ENCODE results near the gene TEX35. TPM values are rescaled to one million over a fixed set of nuclear protein-coding genes. Genes with fewer than 3 reads are reported as not detected.
"Not testable (repeated sequence)": the region's sequence is repeated elsewhere in the genome, so short reads cannot be mapped to it uniquely, and the experiment has no call there.

The TEX35 gene
- total RNA-seq, 1 donor from 2014 or later = not detected

- Mint-ChIP-seq H3K4me3 (ENCODE audit: low read depth) (no peak within 1 kb of the TSS), H3K9me3 (no peaks in the 10 kb centered on the region), H3K27me3 (ENCODE audit: low read depth) (no peaks in the 10 kb centered on the region), H3K4me1 (ENCODE audit: low read depth) (no peaks in the 10 kb centered on the region), H3K36me3 (ENCODE audit: low read depth) (no peaks in the 10 kb centered on the region), H3K27ac (no peak within 1 kb of the TSS)
- intact Hi-C loops (cut with micrococcal nuclease) = no loop called here
- DNase-seq (ENCODE audit: low spot score) = no peak
These were observed 16.3 kb upstream of the TEX35 start, which contains the start of gene CLEC20A for GRCh38 chr1:178496410-178497135. Gene CLEC20A, minus strand, starts transcription at chr1:178496964. Its CDS starts 25 bp downstream, at chr1:178496939.

DNA sequence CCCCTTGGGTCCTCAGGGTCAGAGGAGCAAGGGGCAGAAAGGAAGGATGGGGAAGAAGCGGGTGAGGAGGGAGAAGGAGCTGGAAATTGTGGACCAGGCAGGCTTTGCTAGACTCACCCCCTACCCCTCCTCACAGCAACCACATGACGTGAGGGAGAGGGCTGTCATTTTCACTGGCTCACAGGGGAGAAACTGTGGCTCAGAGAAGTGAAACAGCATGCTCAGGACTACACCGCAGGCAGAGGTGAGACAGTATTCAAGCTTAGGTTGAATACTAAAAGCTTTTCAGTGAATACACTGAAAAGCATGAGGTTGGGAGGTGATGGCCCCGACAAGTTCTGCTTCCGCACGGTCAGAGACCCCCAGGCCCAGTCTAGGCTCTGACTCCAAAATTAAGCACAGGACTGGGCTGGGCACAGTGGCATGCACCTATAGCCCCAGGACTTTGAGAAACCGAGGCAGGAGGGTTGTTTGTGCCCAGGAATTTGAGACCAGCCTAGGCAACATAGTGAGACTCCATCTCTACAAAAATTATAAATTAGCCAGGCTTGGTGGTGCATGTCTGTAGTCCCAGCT lies 14.9 kb upstream of the TEX35 start:
- Mint-ChIP-seq H3K36me3 (ENCODE audit: low read depth) (no peaks in the 10 kb centered on the region), H3K27ac (no peak overlapping the region), H3K9me3 (no peaks in the 10 kb centered on the region), H3K27me3 (ENCODE audit: low read depth) (no peaks in the 10 kb centered on the region), H3K4me3 (ENCODE audit: low read depth) (no peak overlapping the region), H3K4me1 (ENCODE audit: low read depth) (no peaks in the 10 kb centered on the region)
- DNase-seq (ENCODE audit: low spot score) = no peak
- intact Hi-C loops (cut with micrococcal nuclease) = no loop called here

DNA sequence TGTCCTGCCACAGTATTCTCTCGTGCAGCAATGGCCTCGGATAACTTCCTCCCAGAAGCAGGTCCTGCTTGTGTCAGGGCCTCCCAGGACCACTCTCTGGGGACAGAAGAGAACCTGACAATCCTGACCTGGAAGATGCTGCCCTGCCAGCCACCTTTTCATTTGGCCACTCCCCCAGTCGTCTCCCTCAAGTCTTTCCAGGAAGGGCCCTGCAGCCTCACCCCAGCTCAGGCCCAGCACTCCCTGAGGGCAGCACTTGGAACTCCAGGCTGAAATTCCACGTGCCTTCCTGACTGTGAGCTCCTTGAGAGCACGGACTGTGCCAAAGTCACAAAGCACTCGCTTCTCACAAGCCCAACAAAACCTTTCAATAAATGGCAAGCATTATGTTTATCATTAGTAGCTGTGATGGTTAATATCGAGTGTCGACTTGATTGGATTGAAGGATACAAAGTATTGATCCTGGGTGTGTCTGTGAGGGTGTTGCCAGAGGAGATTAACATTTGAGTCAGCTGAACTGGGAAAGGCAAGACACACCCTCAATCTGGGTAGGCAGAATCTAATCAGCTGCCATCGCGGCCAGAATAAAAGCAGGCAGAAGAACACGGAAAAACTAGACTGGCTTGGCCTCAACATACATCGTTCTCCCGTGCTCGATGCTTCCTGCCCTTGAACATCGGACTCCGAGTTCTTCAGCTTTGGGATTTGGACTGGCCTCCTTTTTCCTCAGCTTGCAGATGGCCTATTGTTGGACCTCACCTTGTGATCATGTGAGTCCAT lies 13.8 kb upstream of the TEX35 start:
- intact Hi-C loops (cut with micrococcal nuclease) = no loop called here
- H3K27ac Mint-ChIP-seq = no peak overlapping the region
- H3K4me1 Mint-ChIP-seq (ENCODE audit: low read depth) = no peaks in the 10 kb centered on the region
- DNase-seq (ENCODE audit: low spot score) = no peak
- no peaks in the 10 kb centered on the region for H3K27me3 Mint-ChIP-seq (ENCODE audit: low read depth)
- H3K4me3 Mint-ChIP-seq (ENCODE audit: low read depth) = no peak overlapping the region
- no peaks in the 10 kb centered on the region for H3K36me3 Mint-ChIP-seq (ENCODE audit: low read depth)
- no peaks in the 10 kb centered on the region for H3K9me3 Mint-ChIP-seq

DNA sequence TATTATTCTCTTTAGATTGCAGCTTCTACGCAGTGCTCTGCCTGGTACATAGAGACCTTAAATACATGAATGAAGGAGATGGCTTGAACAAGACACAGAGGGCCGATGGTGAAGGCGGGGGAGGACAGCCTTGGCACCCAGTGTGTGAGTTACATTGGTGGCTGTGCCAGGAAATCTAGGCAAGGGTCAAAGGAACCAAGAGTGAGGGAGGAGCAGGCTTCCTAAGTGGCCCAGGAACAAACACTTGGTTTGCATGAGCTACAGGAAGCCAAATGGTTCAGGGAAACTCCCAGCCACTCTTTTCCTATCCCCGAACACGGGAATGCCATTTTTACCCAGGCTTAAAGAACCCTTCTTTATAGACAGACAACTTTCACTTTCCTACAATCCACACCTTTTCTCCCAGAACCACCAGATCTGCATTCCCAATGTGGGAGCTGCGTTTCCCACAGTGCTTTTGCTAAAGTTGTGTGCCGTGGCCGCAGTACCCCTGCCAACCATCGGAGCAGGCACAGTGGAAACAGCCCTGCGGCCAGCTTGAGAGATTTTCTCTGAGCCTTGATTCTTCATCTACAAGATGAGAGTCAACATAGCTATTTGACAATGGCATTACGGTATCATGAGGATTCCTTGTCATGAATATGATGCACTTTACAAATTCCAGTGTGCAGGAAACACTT lies 12.7 kb upstream of the TEX35 start:
- intact Hi-C loops (cut with micrococcal nuclease) = loop anchor here (5.0 kb wide), 1 partner anchor 188 kb away; no protein-coding TSS in a partner anchor
- Mint-ChIP-seq H3K4me3 (ENCODE audit: low read depth) (no peak overlapping the region), H3K36me3 (ENCODE audit: low read depth) (no peaks in the 10 kb centered on the region), H3K4me1 (ENCODE audit: low read depth) (no peaks in the 10 kb centered on the region), H3K27ac (no peak overlapping the region), H3K9me3 (no peaks in the 10 kb centered on the region), H3K27me3 (ENCODE audit: low read depth) (no peaks in the 10 kb centered on the region)
- DNase-seq (ENCODE audit: low spot score) = no peak

DNA sequence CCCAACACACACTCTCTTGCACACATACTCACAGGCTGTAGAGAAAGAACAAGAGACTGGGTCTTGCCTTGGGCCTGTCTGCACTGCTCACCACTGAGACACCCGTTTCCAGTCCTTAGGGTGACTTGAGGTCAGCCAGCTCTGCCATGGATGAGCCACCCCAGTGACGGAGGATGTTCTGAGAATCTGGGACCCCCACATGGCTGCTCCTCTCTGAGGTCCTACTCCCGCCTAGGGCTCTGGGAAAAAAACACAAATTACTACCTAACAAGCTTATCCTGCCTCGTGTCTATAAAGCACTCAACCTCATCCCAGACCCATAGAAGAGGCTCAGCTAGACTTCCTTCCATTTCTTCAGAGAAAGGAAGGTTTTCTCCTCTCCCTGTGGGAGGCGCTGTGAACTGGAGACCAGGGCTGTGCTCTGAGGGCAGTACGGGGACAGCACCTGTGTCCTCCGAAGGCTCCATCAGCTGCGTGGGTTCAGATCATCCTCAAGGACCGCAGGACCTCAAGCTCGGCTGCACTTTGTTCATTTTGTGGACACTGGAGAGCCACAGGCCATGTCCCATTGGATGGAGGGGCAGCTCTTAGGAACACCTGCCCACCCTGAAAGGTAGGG lies 11.9 kb upstream of the TEX35 start:
- H3K9me3 Mint-ChIP-seq = no peaks in the 10 kb centered on the region

GRCh38 chr1:178501705-178502329 lies 11.1 kb upstream of the TEX35 start:
- peak; percentile 33 for DNase-seq (ENCODE audit: low spot score)
- Mint-ChIP-seq H3K4me1 (ENCODE audit: low read depth) (no peaks in the 10 kb centered on the region), H3K27ac (no peak overlapping the region), H3K9me3 (no peaks in the 10 kb centered on the region), H3K27me3 (ENCODE audit: low read depth) (no peaks in the 10 kb centered on the region), H3K4me3 (ENCODE audit: low read depth) (no peak overlapping the region), H3K36me3 (ENCODE audit: low read depth) (no peaks in the 10 kb centered on the region)
- intact Hi-C loops (cut with micrococcal nuclease) = loop anchor here (5.0 kb wide), 1 partner anchor 190 kb away; no protein-coding TSS in a partner anchor

More for the DNA sequence above, 11.9 kb upstream of the TEX35 start:
- Mint-ChIP-seq H3K4me1 (ENCODE audit: low read depth) (no peaks in the 10 kb centered on the region), H3K27me3 (ENCODE audit: low read depth) (no peaks in the 10 kb centered on the region), H3K27ac (no peak overlapping the region), H3K36me3 (ENCODE audit: low read depth) (no peaks in the 10 kb centered on the region), H3K4me3 (ENCODE audit: low read depth) (no peak overlapping the region)
- intact Hi-C loops (cut with micrococcal nuclease) = loop anchor here (5.0 kb wide), 1 partner anchor 189 kb away; no protein-coding TSS in a partner anchor
- DNase-seq (ENCODE audit: low spot score) = no peak

DNA sequence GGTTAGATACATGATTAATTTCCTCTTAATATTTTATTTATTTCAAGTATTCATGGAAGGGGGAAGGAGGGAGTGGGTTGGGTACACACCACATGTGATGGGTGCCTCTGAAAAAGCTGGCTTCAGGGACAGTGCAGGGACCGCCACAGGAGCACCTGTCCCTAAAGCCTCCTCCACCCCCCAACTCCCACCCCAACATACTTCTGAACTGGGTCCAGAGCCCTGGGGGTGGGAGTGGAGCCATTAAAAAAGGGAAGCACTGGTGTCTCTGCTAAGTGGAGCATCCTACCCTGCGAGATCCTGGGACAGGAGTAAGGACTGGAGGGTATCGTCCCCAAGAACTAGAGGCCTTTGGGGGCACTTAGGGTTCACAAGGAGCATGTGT lies 10.6 kb upstream of the TEX35 start:
- no peaks in the 10 kb centered on the region for H3K27me3 Mint-ChIP-seq (ENCODE audit: low read depth)
- no peaks in the 10 kb centered on the region for H3K9me3 Mint-ChIP-seq
- H3K4me3 Mint-ChIP-seq (ENCODE audit: low read depth) = no peak overlapping the region
- H3K4me1 Mint-ChIP-seq (ENCODE audit: low read depth) = no peaks in the 10 kb centered on the region
- no peak for DNase-seq (ENCODE audit: low spot score)
- H3K36me3 Mint-ChIP-seq (ENCODE audit: low read depth) = no peaks in the 10 kb centered on the region
- no peak overlapping the region for H3K27ac Mint-ChIP-seq
- intact Hi-C loops (cut with micrococcal nuclease) = loop anchor here (5.0 kb wide), 1 partner anchor 190 kb away; no protein-coding TSS in a partner anchor

DNA sequence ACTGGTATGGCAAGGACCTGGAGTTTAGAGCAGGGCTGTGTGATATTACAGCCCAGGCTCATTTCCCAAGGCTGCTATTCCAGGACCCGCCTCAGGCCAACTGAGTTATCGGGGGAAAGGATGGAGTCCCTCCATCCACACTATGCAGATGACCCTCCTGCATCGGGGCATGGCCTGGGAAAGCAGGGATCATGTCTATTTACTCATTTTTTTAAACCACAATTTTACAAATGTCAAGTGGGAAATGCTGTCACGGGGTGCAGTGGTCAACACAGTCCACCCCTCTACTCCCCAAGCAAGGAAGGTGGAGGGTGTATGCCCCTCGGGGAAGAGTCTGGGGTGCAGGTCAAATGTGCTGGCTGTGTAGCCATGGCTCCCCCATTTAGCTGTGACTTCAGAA lies 10.1 kb upstream of the TEX35 start:
- Mint-ChIP-seq H3K36me3 (ENCODE audit: low read depth) (no peaks in the 10 kb centered on the region), H3K4me3 (ENCODE audit: low read depth) (no peak overlapping the region), H3K9me3 (no peaks in the 10 kb centered on the region), H3K27me3 (ENCODE audit: low read depth) (no peaks in the 10 kb centered on the region), H3K4me1 (ENCODE audit: low read depth) (no peaks in the 10 kb centered on the region), H3K27ac (no peak overlapping the region)
- DNase-seq (ENCODE audit: low spot score) = no peak
- intact Hi-C loops (cut with micrococcal nuclease) = loop anchor here (5.0 kb wide), 1 partner anchor 191 kb away; no protein-coding TSS in a partner anchor

GRCh38 chr1:178503316-178503715 lies 9.6 kb upstream of the TEX35 start:
- DNase-seq (ENCODE audit: low spot score); H3K27ac Mint-ChIP-seq; H3K4me3 Mint-ChIP-seq (ENCODE audit: low read depth); H3K27me3 Mint-ChIP-seq (ENCODE audit: low read depth); H3K4me1 Mint-ChIP-seq (ENCODE audit: low read depth); H3K9me3 Mint-ChIP-seq; H3K36me3 Mint-ChIP-seq (ENCODE audit: low read depth): not testable (repeated sequence)
- intact Hi-C loops (cut with micrococcal nuclease) = loop anchor here (5.0 kb wide), 1 partner anchor 191 kb away; no protein-coding TSS in a partner anchor

GRCh38 chr1:178503849-178504248 lies 9.1 kb upstream of the TEX35 start:
- no peak overlapping the region for H3K4me3 Mint-ChIP-seq (ENCODE audit: low read depth)
- no peaks in the 10 kb centered on the region for H3K9me3 Mint-ChIP-seq
- H3K27ac Mint-ChIP-seq = no peak overlapping the region
- H3K27me3 Mint-ChIP-seq (ENCODE audit: low read depth) = no peaks in the 10 kb centered on the region
- no peaks in the 10 kb centered on the region for H3K36me3 Mint-ChIP-seq (ENCODE audit: low read depth)
- intact Hi-C loops (cut with micrococcal nuclease) = loop anchor here (5.0 kb wide), 1 partner anchor 192 kb away; no protein-coding TSS in a partner anchor
- no peaks in the 10 kb centered on the region for H3K4me1 Mint-ChIP-seq (ENCODE audit: low read depth)
- no peak for DNase-seq (ENCODE audit: low spot score)

- H3K4me1 Mint-ChIP-seq (ENCODE audit: low read depth) = no peaks in the 10 kb centered on the region
- H3K36me3 Mint-ChIP-seq (ENCODE audit: low read depth) = no peaks in the 10 kb centered on the region
- H3K27ac Mint-ChIP-seq = no peak overlapping the region
- no peaks in the 10 kb centered on the region for H3K9me3 Mint-ChIP-seq
- H3K27me3 Mint-ChIP-seq (ENCODE audit: low read depth) = no peaks in the 10 kb centered on the region
- DNase-seq (ENCODE audit: low spot score) = no peak
- intact Hi-C loops (cut with micrococcal nuclease) = loop anchor here (5.0 kb wide), 1 partner anchor 192 kb away; no protein-coding TSS in a partner anchor
- H3K4me3 Mint-ChIP-seq (ENCODE audit: low read depth) = no peak overlapping the region
These were observed 8.6 kb upstream of the TEX35 start for GRCh38 chr1:178504286-178504685.

DNA sequence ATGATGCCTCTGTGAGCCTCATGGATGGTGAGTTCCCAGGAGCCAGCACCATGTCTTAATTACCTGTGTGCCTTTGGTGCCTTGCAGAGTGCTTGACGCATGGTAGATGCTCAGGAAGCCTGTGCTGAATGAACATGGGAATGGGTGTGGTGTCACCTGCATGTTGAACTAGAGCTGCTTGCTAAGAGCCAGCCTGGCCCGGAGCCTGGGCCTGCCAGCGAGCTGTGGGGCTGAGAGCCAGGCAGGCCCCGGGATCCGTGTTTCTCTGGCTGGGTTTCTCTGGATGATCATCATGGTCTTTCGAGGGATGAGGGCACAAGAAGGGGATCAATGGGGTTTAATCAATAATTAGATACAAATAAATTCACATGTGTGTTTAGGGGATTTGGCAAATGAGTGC lies 6.7 kb upstream of the TEX35 start:
- H3K4me1 Mint-ChIP-seq (ENCODE audit: low read depth) = no peaks in the 10 kb centered on the region
- no peaks in the 10 kb centered on the region for H3K9me3 Mint-ChIP-seq
- no peak overlapping the region for H3K27ac Mint-ChIP-seq
- intact Hi-C loops (cut with micrococcal nuclease) = no loop called here
- no peak overlapping the region for H3K4me3 Mint-ChIP-seq (ENCODE audit: low read depth)
- DNase-seq (ENCODE audit: low spot score) = no peak
- no peaks in the 10 kb centered on the region for H3K36me3 Mint-ChIP-seq (ENCODE audit: low read depth)
- no peaks in the 10 kb centered on the region for H3K27me3 Mint-ChIP-seq (ENCODE audit: low read depth)

All from activated T-helper 2 cell treated with anti-CD3 and anti-CD28 coated beads, Interferon-gamma antibody, Interleukin-2, Interleukin-4, amounts not matched to agents 10 μg/mL and 5 μg/mL and 100 μg/mL, durations not matched to agents 14 hours and 24 hours and 36 hours (primary cell).